IMR-90 (cell line): ENCODE measurements around the gene OLFM4. TPM values are rescaled to one million over a fixed set of nuclear protein-coding genes. Genes with fewer than 3 reads are reported as not detected.

ENCODE experiments used
- ATAC-seq: fragments of 200-7000 bp; cut with Tn5 transposase; 2 replicates; pipeline ENCODE4 v1.9.1; 2020; ENCODE audit warnings: low read depth, mild to moderate bottlenecking, moderate library complexity
- BruUV-seq: library from RNA; stranded (reverse); fragments of 400-500 nt; replicated peaks from 2 replicates; lab custom pipeline; 2021; lab: Mats Ljungman, UMichigan
- CTCF ChIA-PET: fragments of 300-600 bp; formaldehyde crosslinking; extraction: SDS; loops from one replicate; lab custom pipeline; 2021; ENCODE audit warnings: antibody characterized with exemption; lab: Yijun Ruan, JAX
- POLR2A ChIA-PET: fragments of 300-600 bp; sonication (Branson Sonifier 250); formaldehyde crosslinking; loops from one replicate; lab custom pipeline; 2022; ENCODE audit warnings: antibody characterized with exemption; ENCODE audit not compliant: unreplicated experiment; lab: Charles Lee
- DNase-seq: peaks from one replicate; pipeline ENCODE4 v3.0.0; 2013
- H2AFZ ChIP-seq: replicated peaks from 2 replicates; pipeline ENCODE3; 2013; ENCODE audit warnings: low read length, mild to moderate bottlenecking; ENCODE audit not compliant: poor library complexity
- H2AK5ac ChIP-seq: 2 replicates; pipeline ENCODE4 v1.6.1; 2013; ENCODE audit warnings: low read depth, low read length, inconsistent platforms
- H2AK9ac ChIP-seq: replicated peaks from 2 replicates; pipeline ENCODE3; 2013; ENCODE audit warnings: mild to moderate bottlenecking, low read depth, low read length, moderate library complexity; ENCODE audit not compliant: poor library complexity
- H2BK120ac ChIP-seq: 2 replicates; pipeline ENCODE4 v1.6.1; 2013; ENCODE audit warnings: low read depth, low read length, inconsistent platforms
- H2BK15ac ChIP-seq: 3 replicates; pipeline ENCODE4 v1.6.1; 2013; ENCODE audit warnings: low read depth, low read length, inconsistent platforms
- H2BK20ac ChIP-seq: 2 replicates; pipeline ENCODE4 v1.6.1; 2013; ENCODE audit warnings: low read depth, mild to moderate bottlenecking, inconsistent platforms, low read length, moderate library complexity
- H2BK5ac ChIP-seq: 2 replicates; pipeline ENCODE4 v1.6.1; 2013; ENCODE audit warnings: mild to moderate bottlenecking, low read depth, low read length, inconsistent platforms; ENCODE audit not compliant: poor library complexity, severe bottlenecking
- H3K14ac ChIP-seq: replicated peaks from 2 replicates; pipeline ENCODE4 v1.6.1; 2013; ENCODE audit warnings: low read depth, low read length, inconsistent platforms
- H3K18ac ChIP-seq: 2 replicates; pipeline ENCODE4 v1.6.1; 2013; ENCODE audit warnings: low read depth, low read length, control low read depth
- H3K23ac ChIP-seq: 2 replicates; pipeline ENCODE4 v1.6.1; 2013; ENCODE audit warnings: low read depth, low read length, inconsistent platforms
- H3K27ac ChIP-seq: 2 replicates; pipeline ENCODE4 v1.5.1; 2013; ENCODE audit warnings: mild to moderate bottlenecking, control low read depth, low read length; ENCODE audit not compliant: insufficient read depth
- H3K27me3 ChIP-seq: 2 replicates; pipeline ENCODE4 v1.6.1; 2013; ENCODE audit warnings: low read length; ENCODE audit not compliant: control insufficient read depth, insufficient read depth
- H3K36me3 ChIP-seq: 2 replicates; pipeline ENCODE4 v1.6.1; 2013; ENCODE audit warnings: low read length, mixed read lengths; ENCODE audit not compliant: control insufficient read depth, insufficient read depth
- H3K4ac ChIP-seq: 2 replicates; pipeline ENCODE4 v1.6.1; 2013; ENCODE audit warnings: low read depth, low read length, inconsistent platforms
- H3K4me1 ChIP-seq: 2 replicates; pipeline ENCODE4 v1.6.1; 2013; ENCODE audit warnings: low read length, mixed read lengths; ENCODE audit not compliant: control insufficient read depth, insufficient read depth
- H3K4me2 ChIP-seq: 2 replicates; pipeline ENCODE4 v1.6.1; 2013; ENCODE audit warnings: low read depth, mild to moderate bottlenecking, control low read depth, low read length, moderate library complexity
- H3K4me3 ChIP-seq: 2 replicates; pipeline ENCODE4 v1.5.1; 2013; ENCODE audit warnings: low read depth, mild to moderate bottlenecking, control low read depth, low read length, moderate library complexity; ENCODE audit not compliant: insufficient read depth
- H3K56ac ChIP-seq: 2 replicates; pipeline ENCODE4 v1.6.1; 2013; ENCODE audit warnings: low read length, inconsistent platforms; ENCODE audit not compliant: insufficient read depth; ENCODE audit errors: extremely low read depth
- H3K79me1 ChIP-seq, 2 experiments: 2 replicates each; pipeline ENCODE4 v1.6.1; 2013; ENCODE audit warnings: low read length in 2 of 2, inconsistent platforms in 1 of 2, low read depth in 1 of 2
- H3K9ac ChIP-seq: 2 replicates; pipeline ENCODE4 v1.6.1; 2013; ENCODE audit warnings: low read depth, low read length, control low read depth
- H3K9me1 ChIP-seq: 2 replicates; pipeline ENCODE4 v1.6.1; 2013; ENCODE audit warnings: low read length, inconsistent platforms; ENCODE audit not compliant: insufficient read depth
- H3K9me3 ChIP-seq: 2 replicates; pipeline ENCODE4 v1.6.1; 2013; ENCODE audit warnings: low read length; ENCODE audit not compliant: control insufficient read depth, insufficient read depth
- H4K20me1 ChIP-seq: 2 replicates; pipeline ENCODE4 v1.6.1; 2013; ENCODE audit warnings: low read length, inconsistent platforms; ENCODE audit not compliant: insufficient read depth
- H4K5ac ChIP-seq: 2 replicates; pipeline ENCODE4 v1.6.1; 2013; ENCODE audit warnings: mild to moderate bottlenecking, low read depth, low read length, control low read depth
- H4K8ac ChIP-seq, 2 experiments: 2 replicates each; pipeline ENCODE4 v1.6.1; 2013; ENCODE audit warnings: low read depth in 2 of 2, low read length in 2 of 2, control low read depth in 1 of 2, inconsistent platforms in 1 of 2
- H4K91ac ChIP-seq: 2 replicates; pipeline ENCODE4 v1.6.1; 2013; ENCODE audit warnings: low read depth, low read length, inconsistent platforms; ENCODE audit not compliant: insufficient read depth
- BHLHE40 ChIP-seq: fragments of 150-350 bp; IDR thresholded peaks from 2 replicates; pipeline ENCODE4 v1.6.1; 2016; ENCODE audit warnings: mild to moderate bottlenecking, low read depth, low read length
- CEBPB ChIP-seq: IDR thresholded peaks from 2 replicates; pipeline ENCODE4 v1.6.1; 2012; ENCODE audit warnings: low read depth, low read length, improper control_type of control experiment
- CHD1 ChIP-seq: IDR thresholded peaks from 2 replicates; pipeline ENCODE4 v1.6.1; 2012; ENCODE audit warnings: low read depth, low read length, improper control_type of control experiment
- FOS ChIP-seq: fragments of 150-350 bp; IDR thresholded peaks from 2 replicates; pipeline ENCODE4 v1.6.1; 2016; ENCODE audit warnings: low read depth, low read length
- MAFK ChIP-seq: IDR thresholded peaks from 2 replicates; pipeline ENCODE4 v1.6.1; 2012; ENCODE audit warnings: low read depth, low read length, improper control_type of control experiment
- MAZ ChIP-seq: IDR thresholded peaks from 2 replicates; pipeline ENCODE4 v1.6.1; 2012; ENCODE audit warnings: low read depth, mild to moderate bottlenecking, low read length, improper control_type of control experiment, moderate library complexity, borderline replicate concordance
- MXI1 ChIP-seq: IDR thresholded peaks from 2 replicates; pipeline ENCODE4 v1.6.1; 2012; ENCODE audit warnings: low read depth, mild to moderate bottlenecking, low read length, moderate library complexity, borderline replicate concordance
- NFE2L2 ChIP-seq: fragments of 150-350 bp; IDR thresholded peaks from 2 replicates; pipeline ENCODE4 v1.6.1; 2016; ENCODE audit warnings: low read depth, mild to moderate bottlenecking, low read length
- POLR2A ChIP-seq: IDR thresholded peaks from 2 replicates; pipeline ENCODE4 v1.6.1; 2012; ENCODE audit warnings: mild to moderate bottlenecking, low read depth, low read length
- RAD21 ChIP-seq: IDR thresholded peaks from 2 replicates; pipeline ENCODE4 v1.6.1; 2012; ENCODE audit warnings: low read length, improper control_type of control experiment
- RCOR1 ChIP-seq: IDR thresholded peaks from 2 replicates; pipeline ENCODE4 v1.6.1; 2012; ENCODE audit warnings: mild to moderate bottlenecking, low read length, improper control_type of control experiment; ENCODE audit not compliant: insufficient replicate concordance
- RFX5 ChIP-seq: IDR thresholded peaks from 2 replicates; pipeline ENCODE4 v1.8.0; 2012; ENCODE audit warnings: low read depth, mild to moderate bottlenecking, low read length, moderate library complexity
- SMC3 ChIP-seq: fragments of 150-350 bp; IDR thresholded peaks from 2 replicates; pipeline ENCODE4 v1.6.1; 2016; ENCODE audit warnings: low read depth, mild to moderate bottlenecking, antibody characterized with exemption, low read length, moderate library complexity
- WGBS, 2 experiments: methylation state at CpG; one replicate each; pipeline versions ENCODE4 v1.1.5 to v1.1.7; 2013; ENCODE audit warnings: missing lambda C conversion rate in 2 of 2; ENCODE audit not compliant: insufficient read length in 1 of 2; ENCODE audit errors: extremely low coverage in 2 of 2; 5-methylcytosine and 5-hydroxymethylcytosine counted together
- dilution Hi-C: fragments of 300-500 bp; cut with HindIII; formaldehyde crosslinking; loops from one replicate; pipeline ENCODE4 v1.14.3; 2018; ENCODE audit warnings: low sequenced_read_pairs; ENCODE audit not compliant: unreplicated experiment
- in situ Hi-C: fragments of 300-500 bp; cut with MboI; formaldehyde crosslinking; loops from 3 replicates; pipeline ENCODE4 v1.14.3; 2019; ENCODE audit warnings: low sequenced_read_pairs, inconsistent platforms, mixed read lengths
- intact Hi-C: fragments of 100-400 bp; cut with micrococcal nuclease; formaldehyde crosslinking; loops from 2 replicates; pipeline ENCODE4 v1.10.0; 2022
- polyA plus RNA-seq, 3 experiments: library from polyadenylated mRNA; depleted of rRNA; stranded (reverse); fragments of >200 nt; gene quantifications; 2 replicates each; pipeline ENCODE4 v1.2.3, GENCODE V29; 2012; ENCODE audit warnings: low replicate concordance in 1 of 3
- total RNA-seq: library from RNA; depleted of rRNA; stranded (reverse); fragments of >200 nt; gene quantifications from 2 replicates; pipeline ENCODE4 v1.2.3, GENCODE V29; 2012
- TF ChIP-seq, protein P1 (sequence below): fragments of 150-350 bp; IDR thresholded peaks from 2 replicates; pipeline ENCODE4 v1.6.1; 2017; ENCODE audit warnings: mild to moderate bottlenecking, antibody characterized with exemption, low read length, low read depth
- TF ChIP-seq, protein P2 (sequence below): conservative IDR thresholded peaks from 2 replicates; pipeline ENCODE4 v1.5.1; 2012; ENCODE audit warnings: mild to moderate bottlenecking, low read depth, low read length, improper control_type of control experiment
- TF ChIP-seq, protein P3 (sequence below): fragments of 150-350 bp; IDR thresholded peaks from 2 replicates; pipeline ENCODE4 v1.6.1; 2016; ENCODE audit warnings: low read depth, mild to moderate bottlenecking, low read length, moderate library complexity, borderline replicate concordance

Gene OLFM4
- total and polyA plus RNA-seq, 2 of the 4 experiments (the other 2 are of a cell fraction), result not detected

DNA sequence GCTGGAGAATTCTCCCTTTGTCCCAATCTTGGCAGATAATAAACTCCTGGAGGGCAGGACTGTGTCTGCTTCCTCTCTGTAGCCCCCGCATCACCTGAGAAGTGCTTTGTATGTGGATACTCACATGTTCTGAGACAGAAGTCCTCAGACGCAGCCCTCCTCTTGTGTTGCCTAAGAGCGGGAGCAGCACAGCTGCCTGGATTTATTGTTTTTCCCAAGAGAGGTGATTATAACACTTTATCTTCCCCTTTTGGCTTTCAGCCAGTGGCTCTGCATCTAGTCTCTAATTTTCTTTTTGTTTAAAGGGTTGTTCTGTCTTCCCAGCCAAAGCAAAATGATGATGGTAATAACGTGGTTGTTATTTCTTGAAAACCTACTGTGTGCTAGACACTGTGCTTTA, 36.1 kb downstream of the OLFM4 start:
- BruUV-seq, result no TSS peak
- no peak overlapping the region for H2AK9ac ChIP-seq
- POLR2A ChIA-PET, result no interaction called here
- no peak overlapping the region for H2BK20ac ChIP-seq
- H3K23ac ChIP-seq, result no peak overlapping the region
- H2AFZ ChIP-seq, result no peak overlapping the region
- H3K9ac ChIP-seq, result no peak overlapping the region
- no peaks in the 10 kb centered on the region for H3K79me1 ChIP-seq
- intact Hi-C loops, result no loop called here
- peaks cover 8% of the 10 kb centered on the region; the same call in 1 of the 2 replicates for H3K9me3 ChIP-seq
- CTCF ChIA-PET, result no interaction called here
- no peaks in the 10 kb centered on the region for H3K27me3 ChIP-seq
- H4K91ac ChIP-seq, result no peak overlapping the region
- H2BK15ac ChIP-seq, result no peak overlapping the region
- no peak overlapping the region for H2BK120ac ChIP-seq
- no peak overlapping the region for H2BK5ac ChIP-seq
- ATAC-seq, result no peak
- no peak overlapping the region for H4K8ac ChIP-seq
- no peaks in the 10 kb centered on the region for H4K20me1 ChIP-seq
- no peak overlapping the region for H2AK5ac ChIP-seq
- H3K36me3 ChIP-seq, result no peaks in the 10 kb centered on the region
- in situ Hi-C loops, result no loop called here
- no peak overlapping the region for H3K4ac ChIP-seq
- H3K4me3 ChIP-seq, result no peak overlapping the region
- no peaks in the 10 kb centered on the region for H3K4me1 ChIP-seq
- WGBS, 2 experiments, result no CpG with 5 or more reads among the region's 4 CpGs
- DNase-seq, result no peak
- H3K56ac ChIP-seq, result no peak overlapping the region
- TF ChIP-seq RFX5 (no peak), NFE2L2 (no peak), FOS (no peak), CHD1 (no peak), MXI1 (no peak), RCOR1 (no peak), CEBPB (no peak), BHLHE40 (no peak), SMC3 (no peak), POLR2A (no peak), MAZ (no peak), RAD21 (no peak), MAFK (no peak)
- TF ChIP-seq, protein P1, sequence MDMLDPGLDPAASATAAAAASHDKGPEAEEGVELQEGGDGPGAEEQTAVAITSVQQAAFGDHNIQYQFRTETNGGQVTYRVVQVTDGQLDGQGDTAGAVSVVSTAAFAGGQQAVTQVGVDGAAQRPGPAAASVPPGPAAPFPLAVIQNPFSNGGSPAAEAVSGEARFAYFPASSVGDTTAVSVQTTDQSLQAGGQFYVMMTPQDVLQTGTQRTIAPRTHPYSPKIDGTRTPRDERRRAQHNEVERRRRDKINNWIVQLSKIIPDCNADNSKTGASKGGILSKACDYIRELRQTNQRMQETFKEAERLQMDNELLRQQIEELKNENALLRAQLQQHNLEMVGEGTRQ, result no peak
- TF ChIP-seq, protein P2, sequence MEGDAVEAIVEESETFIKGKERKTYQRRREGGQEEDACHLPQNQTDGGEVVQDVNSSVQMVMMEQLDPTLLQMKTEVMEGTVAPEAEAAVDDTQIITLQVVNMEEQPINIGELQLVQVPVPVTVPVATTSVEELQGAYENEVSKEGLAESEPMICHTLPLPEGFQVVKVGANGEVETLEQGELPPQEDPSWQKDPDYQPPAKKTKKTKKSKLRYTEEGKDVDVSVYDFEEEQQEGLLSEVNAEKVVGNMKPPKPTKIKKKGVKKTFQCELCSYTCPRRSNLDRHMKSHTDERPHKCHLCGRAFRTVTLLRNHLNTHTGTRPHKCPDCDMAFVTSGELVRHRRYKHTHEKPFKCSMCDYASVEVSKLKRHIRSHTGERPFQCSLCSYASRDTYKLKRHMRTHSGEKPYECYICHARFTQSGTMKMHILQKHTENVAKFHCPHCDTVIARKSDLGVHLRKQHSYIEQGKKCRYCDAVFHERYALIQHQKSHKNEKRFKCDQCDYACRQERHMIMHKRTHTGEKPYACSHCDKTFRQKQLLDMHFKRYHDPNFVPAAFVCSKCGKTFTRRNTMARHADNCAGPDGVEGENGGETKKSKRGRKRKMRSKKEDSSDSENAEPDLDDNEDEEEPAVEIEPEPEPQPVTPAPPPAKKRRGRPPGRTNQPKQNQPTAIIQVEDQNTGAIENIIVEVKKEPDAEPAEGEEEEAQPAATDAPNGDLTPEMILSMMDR, result no peak
- TF ChIP-seq, protein P3, sequence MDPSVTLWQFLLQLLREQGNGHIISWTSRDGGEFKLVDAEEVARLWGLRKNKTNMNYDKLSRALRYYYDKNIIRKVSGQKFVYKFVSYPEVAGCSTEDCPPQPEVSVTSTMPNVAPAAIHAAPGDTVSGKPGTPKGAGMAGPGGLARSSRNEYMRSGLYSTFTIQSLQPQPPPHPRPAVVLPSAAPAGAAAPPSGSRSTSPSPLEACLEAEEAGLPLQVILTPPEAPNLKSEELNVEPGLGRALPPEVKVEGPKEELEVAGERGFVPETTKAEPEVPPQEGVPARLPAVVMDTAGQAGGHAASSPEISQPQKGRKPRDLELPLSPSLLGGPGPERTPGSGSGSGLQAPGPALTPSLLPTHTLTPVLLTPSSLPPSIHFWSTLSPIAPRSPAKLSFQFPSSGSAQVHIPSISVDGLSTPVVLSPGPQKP, result no peak
- H3K9me1 ChIP-seq, result no peaks in the 10 kb centered on the region
- H4K5ac ChIP-seq, result no peak overlapping the region
- H3K18ac ChIP-seq, result no peak overlapping the region
- no peak overlapping the region for H3K4me2 ChIP-seq
- dilution Hi-C loops, result no loop called here
- no peak overlapping the region for H3K14ac ChIP-seq
- H3K27ac ChIP-seq, result no peak overlapping the region
